ENCODE data around the gene EXTL1. TPM values are rescaled to one million over a fixed set of nuclear protein-coding genes. Genes with fewer than 3 reads are reported as not detected.

Gene EXTL1
- total and polyA plus RNA-seq, 10 of the 15 experiments (the other 5 are each of a cell fraction or from before 2014, with no cell fraction given): not detected

DNA sequence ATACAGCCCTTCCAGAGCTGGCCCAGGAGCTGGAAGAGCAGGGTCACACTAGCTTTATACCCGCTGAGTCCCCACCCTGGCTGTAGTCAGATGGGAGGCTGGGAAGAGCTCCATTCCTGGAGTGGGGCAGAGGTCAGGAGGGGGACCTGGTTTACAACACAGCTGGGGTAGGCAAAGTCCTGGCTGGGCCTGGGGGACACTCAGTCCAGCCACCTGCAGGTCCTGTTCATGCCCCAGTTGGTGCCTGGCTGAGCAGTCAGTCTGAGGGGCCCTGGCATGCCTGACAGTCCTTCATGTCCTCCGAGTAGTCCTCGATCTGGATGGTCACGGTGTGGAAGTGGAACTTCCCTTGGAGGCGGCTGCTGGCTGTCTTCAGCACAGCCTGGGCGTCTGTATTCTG lies 17.3 kb downstream of the EXTL1 start (continued):
- TF ChIP-seq, protein P1, sequence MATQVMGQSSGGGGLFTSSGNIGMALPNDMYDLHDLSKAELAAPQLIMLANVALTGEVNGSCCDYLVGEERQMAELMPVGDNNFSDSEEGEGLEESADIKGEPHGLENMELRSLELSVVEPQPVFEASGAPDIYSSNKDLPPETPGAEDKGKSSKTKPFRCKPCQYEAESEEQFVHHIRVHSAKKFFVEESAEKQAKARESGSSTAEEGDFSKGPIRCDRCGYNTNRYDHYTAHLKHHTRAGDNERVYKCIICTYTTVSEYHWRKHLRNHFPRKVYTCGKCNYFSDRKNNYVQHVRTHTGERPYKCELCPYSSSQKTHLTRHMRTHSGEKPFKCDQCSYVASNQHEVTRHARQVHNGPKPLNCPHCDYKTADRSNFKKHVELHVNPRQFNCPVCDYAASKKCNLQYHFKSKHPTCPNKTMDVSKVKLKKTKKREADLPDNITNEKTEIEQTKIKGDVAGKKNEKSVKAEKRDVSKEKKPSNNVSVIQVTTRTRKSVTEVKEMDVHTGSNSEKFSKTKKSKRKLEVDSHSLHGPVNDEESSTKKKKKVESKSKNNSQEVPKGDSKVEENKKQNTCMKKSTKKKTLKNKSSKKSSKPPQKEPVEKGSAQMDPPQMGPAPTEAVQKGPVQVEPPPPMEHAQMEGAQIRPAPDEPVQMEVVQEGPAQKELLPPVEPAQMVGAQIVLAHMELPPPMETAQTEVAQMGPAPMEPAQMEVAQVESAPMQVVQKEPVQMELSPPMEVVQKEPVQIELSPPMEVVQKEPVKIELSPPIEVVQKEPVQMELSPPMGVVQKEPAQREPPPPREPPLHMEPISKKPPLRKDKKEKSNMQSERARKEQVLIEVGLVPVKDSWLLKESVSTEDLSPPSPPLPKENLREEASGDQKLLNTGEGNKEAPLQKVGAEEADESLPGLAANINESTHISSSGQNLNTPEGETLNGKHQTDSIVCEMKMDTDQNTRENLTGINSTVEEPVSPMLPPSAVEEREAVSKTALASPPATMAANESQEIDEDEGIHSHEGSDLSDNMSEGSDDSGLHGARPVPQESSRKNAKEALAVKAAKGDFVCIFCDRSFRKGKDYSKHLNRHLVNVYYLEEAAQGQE (IDR thresholded peaks at IDR 0.05; ENCODE audit: low read depth, low read length): no peak
- TF ChIP-seq HCFC1 (IDR thresholded peaks at IDR 0.05; ENCODE audit: low read length) (no peak), ZSCAN29 (IDR thresholded peaks at IDR 0.05) (no peak), DPF2 (IDR thresholded peaks at IDR 0.05) (no peak), CBX5 (IDR thresholded peaks at IDR 0.05; ENCODE audit: low read depth) (no peak), TCF12 (IDR thresholded peaks at IDR 0.05; ENCODE audit: low read depth, low read length) (no peak), TCF3 (IDR thresholded peaks at IDR 0.05; ENCODE audit: borderline replicate concordance, insufficient read depth, low read depth, low read length) (no peak), GATAD2B (conservative IDR thresholded peaks at IDR 0.05; ENCODE audit: low read depth) (no peak)

DNA sequence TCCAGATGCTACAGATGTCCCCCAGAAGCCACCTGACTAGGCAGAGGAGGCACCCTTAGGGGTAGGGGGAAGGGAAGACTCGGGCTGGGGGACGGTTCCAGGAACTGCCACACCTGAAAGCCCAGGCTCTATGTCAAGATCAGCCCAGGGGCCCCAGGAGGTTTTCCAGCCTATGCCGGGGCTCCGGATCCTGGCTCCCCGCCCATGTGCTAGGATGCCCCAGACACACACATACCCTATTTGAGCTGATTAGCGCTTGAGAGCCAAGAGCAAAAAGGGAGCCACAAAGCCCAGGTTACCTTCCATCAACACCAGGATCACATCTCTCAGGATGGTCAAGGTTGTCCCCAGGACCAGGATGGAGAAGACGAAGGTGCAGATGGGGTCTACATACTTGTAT lies 19.8 kb downstream of the EXTL1 start:
- no peaks in the 10 kb centered on the region for H3K9me3 ChIP-seq (replicated peaks; ENCODE audit: control insufficient read depth, insufficient read depth, low read length)
- ChIA-PET RAD21 (ENCODE audit: unreplicated experiment) (interaction anchor here (0.7 kb wide), 1 partner anchor 15 kb away, joined by 3 read pairs; no protein-coding TSS in a partner anchor), SMC1A (ENCODE audit: uncharacterized antibody, unreplicated experiment) (no interaction called here), POLR2A (no interaction called here), CTCF (no interaction called here)
- DNase-seq (ENCODE audit: low read depth, low spot score) (no peak), FAIRE-seq (no peak), ATAC-seq (no peak)
- H2AFZ ChIP-seq (ENCODE audit: control insufficient read depth, low read depth, low read length): no peak overlapping the region
- peaks cover 4 to 12% of the 10 kb centered on the region in 2 experiments for H3K27me3 ChIP-seq (replicated peaks in 1 of 2; ENCODE audit: control insufficient read depth in 2 of 2, insufficient read depth in 2 of 2, low read length in 1 of 2)
- H4K20me1 ChIP-seq (ENCODE audit: control insufficient read depth, insufficient read depth): no peaks in the 10 kb centered on the region
- H3K9ac ChIP-seq (ENCODE audit: control insufficient read depth, insufficient read depth, low read length): no peak overlapping the region
- intact Hi-C loops (cut with micrococcal nuclease; ENCODE audit: unreplicated experiment): no loop called here
- no peaks in the 10 kb centered on the region for H3K36me3 ChIP-seq (ENCODE audit: control insufficient read depth in 2 of 2, insufficient read depth in 2 of 2, low read length in 1 of 2)
- WGBS (ENCODE audit: insufficient coverage, insufficient replicate concordance, low lambda C conversion rate, missing lambda C conversion rate): 30% methylated on average over 7 of the region's 7 CpGs
- H3K4me2 ChIP-seq (ENCODE audit: control insufficient read depth, insufficient read depth): no peak overlapping the region
- no peak overlapping the region for H3K4me3 ChIP-seq
- TF ChIP-seq SMARCA5 (IDR thresholded peaks at IDR 0.05) (no peak), FOXM1 (IDR thresholded peaks at IDR 0.05; ENCODE audit: low read depth, low read length) (no peak), POU2F2 (IDR thresholded peaks at IDR 0.05; ENCODE audit: borderline replicate concordance, low read depth, low read length) (no peak), IKZF1 (conservative IDR thresholded peaks at IDR 0.05) (no peak), RELA (IDR thresholded peaks at IDR 0.05; ENCODE audit: borderline replicate concordance, partially characterized antibody) (no peak)
- TF ChIP-seq, protein P2, sequence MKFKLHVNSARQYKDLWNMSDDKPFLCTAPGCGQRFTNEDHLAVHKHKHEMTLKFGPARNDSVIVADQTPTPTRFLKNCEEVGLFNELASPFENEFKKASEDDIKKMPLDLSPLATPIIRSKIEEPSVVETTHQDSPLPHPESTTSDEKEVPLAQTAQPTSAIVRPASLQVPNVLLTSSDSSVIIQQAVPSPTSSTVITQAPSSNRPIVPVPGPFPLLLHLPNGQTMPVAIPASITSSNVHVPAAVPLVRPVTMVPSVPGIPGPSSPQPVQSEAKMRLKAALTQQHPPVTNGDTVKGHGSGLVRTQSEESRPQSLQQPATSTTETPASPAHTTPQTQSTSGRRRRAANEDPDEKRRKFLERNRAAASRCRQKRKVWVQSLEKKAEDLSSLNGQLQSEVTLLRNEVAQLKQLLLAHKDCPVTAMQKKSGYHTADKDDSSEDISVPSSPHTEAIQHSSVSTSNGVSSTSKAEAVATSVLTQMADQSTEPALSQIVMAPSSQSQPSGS (IDR thresholded peaks at IDR 0.05; ENCODE audit: low read length): no peak
- TF ChIP-seq, protein P3, sequence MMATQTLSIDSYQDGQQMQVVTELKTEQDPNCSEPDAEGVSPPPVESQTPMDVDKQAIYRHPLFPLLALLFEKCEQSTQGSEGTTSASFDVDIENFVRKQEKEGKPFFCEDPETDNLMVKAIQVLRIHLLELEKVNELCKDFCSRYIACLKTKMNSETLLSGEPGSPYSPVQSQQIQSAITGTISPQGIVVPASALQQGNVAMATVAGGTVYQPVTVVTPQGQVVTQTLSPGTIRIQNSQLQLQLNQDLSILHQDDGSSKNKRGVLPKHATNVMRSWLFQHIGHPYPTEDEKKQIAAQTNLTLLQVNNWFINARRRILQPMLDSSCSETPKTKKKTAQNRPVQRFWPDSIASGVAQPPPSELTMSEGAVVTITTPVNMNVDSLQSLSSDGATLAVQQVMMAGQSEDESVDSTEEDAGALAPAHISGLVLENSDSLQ (IDR thresholded peaks at IDR 0.05): no peak
- no peaks in the 10 kb centered on the region for H3K79me2 ChIP-seq (ENCODE audit: control insufficient read depth, insufficient read depth, low read length)
- H3K27ac ChIP-seq (ENCODE audit: control insufficient read depth, insufficient read depth): no peak overlapping the region
- H3K4me1 ChIP-seq (ENCODE audit: control insufficient read depth, insufficient read depth, low read length): peaks cover under 1% of the 10 kb centered on the region; the same call in 1 of the 2 replicates
- no TSS peak for BruUV-seq (replicated peaks)
- in situ Hi-C loops (cut with MboI): no loop called here

Data from GM12878 (cell line).